Measurements from ENCODE around the gene PEX7.
"Not testable (repeated sequence)": the region's sequence is repeated elsewhere in the genome, so short reads cannot be mapped to it uniquely, and the experiment has no call there.

Gene PEX7

GRCh38 chr6:136846477-136846876 is 24.1 kb downstream of the PEX7 start:
- DNase-seq: not testable (repeated sequence)

- DNase-seq: not testable (repeated sequence)
Measured at GRCh38 chr6:136849979-136850563, 27.7 kb downstream of the PEX7 start.

- no peak for DNase-seq
Measured at GRCh38 chr6:136859430-136859829, 37.0 kb downstream of the PEX7 start.

GRCh38 chr6:136860043-136860442 is 37.7 kb downstream of the PEX7 start:
- no peak for DNase-seq

- DNase-seq: no peak
Measured at GRCh38 chr6:136862662-136863061, 40.3 kb downstream of the PEX7 start.

- DNase-seq: no peak
Measured at GRCh38 chr6:136863752-136864151, 41.4 kb downstream of the PEX7 start.

- DNase-seq: no peak
Measured at GRCh38 chr6:136864676-136865075, 42.3 kb downstream of the PEX7 start.

GRCh38 chr6:136866872-136867416 is 44.6 kb downstream of the PEX7 start:
- DNase-seq: no peak

- DNase-seq: no peak
Measured at GRCh38 chr6:136869451-136869850, 47.1 kb downstream of the PEX7 start.

- no peak for DNase-seq
Measured at GRCh38 chr6:136873748-136874147, 51.4 kb downstream of the PEX7 start.

GRCh38 chr6:136876469-136876868 is 54.1 kb downstream of the PEX7 start:
- not testable (repeated sequence) for DNase-seq

- no peak for DNase-seq
Measured at GRCh38 chr6:136880748-136881460, 58.5 kb downstream of the PEX7 start.

GRCh38 chr6:136886091-136886490 is 63.7 kb downstream of the PEX7 start:
- DNase-seq: no peak

GRCh38 chr6:136887953-136888352 is 65.6 kb downstream of the PEX7 start:
- no peak for DNase-seq

GRCh38 chr6:136889271-136890193 is 67.1 kb downstream of the PEX7 start:
- no peak for DNase-seq

GRCh38 chr6:136890194-136890839 is 67.9 kb downstream of the PEX7 start:
- no peak for DNase-seq

GRCh38 chr6:136890986-136891385 is 68.6 kb downstream of the PEX7 start:
- no peak for DNase-seq

GRCh38 chr6:136893187-136893586 is 70.8 kb downstream of the PEX7 start:
- DNase-seq: no peak

- DNase-seq: no peak
Measured at GRCh38 chr6:136895901-136896300, 73.5 kb downstream of the PEX7 start.

- no peak for DNase-seq
Measured at GRCh38 chr6:136897071-136897470, 74.7 kb downstream of the PEX7 start.

GRCh38 chr6:136901212-136901784 is 78.9 kb downstream of the PEX7 start:
- DNase-seq: no peak

- DNase-seq: not testable (repeated sequence)
Measured at GRCh38 chr6:136904477-136904876, 82.1 kb downstream of the PEX7 start.
